GM18909 (cell line): ENCODE results near the gene OR10H2.
"Not testable (repeated sequence)": the region's sequence is repeated elsewhere in the genome, so short reads cannot be mapped to it uniquely, and the experiment has no call there.

ENCODE experiments used
- ATAC-seq: cut with Tn5 transposase; IDR thresholded peaks from one replicate; pipeline ENCODE4 v1.9.1; 2021; ENCODE audit warnings: mild to moderate bottlenecking; ENCODE audit not compliant: unreplicated experiment, poor library complexity

OR10H2 gene

GRCh38 chr19:15759962-15760565 is 32.2 kb downstream of the OR10H2 start:
- ATAC-seq = no peak

DNA sequence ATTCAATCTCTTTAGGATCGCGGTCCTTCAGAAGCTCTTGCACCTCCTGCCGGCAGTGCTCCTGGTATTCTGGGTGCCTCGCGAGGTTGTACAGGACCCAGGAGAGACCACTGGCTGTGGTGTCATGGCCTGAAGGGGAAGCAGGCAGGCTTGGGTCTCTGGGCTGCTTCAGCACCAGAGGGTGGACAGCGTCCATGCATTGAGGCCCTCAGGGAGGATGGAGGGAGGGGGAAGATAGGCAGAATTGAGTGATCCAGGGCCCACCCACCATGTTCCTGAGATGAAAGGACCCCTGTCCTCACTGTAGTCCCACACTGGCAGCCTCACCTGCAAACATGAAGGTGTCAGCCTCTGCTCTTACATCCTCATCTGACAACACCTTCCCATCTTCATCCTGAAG is 41.8 kb downstream of the OR10H2 start:
- ATAC-seq = no peak

GRCh38 chr19:15774159-15774558 is 46.3 kb downstream of the OR10H2 start:
- not testable (repeated sequence) for ATAC-seq

GRCh38 chr19:15775249-15775648 is 47.4 kb downstream of the OR10H2 start:
- no peak for ATAC-seq

- ATAC-seq = no peak
These were observed 48.4 kb downstream of the OR10H2 start for GRCh38 chr19:15776264-15776663.

- no peak for ATAC-seq
These were observed 49.5 kb downstream of the OR10H2 start for GRCh38 chr19:15776991-15777970.
